Measurements from ENCODE around the gene EEIG2.
"Not testable (repeated sequence)": the region's sequence is repeated elsewhere in the genome, so short reads cannot be mapped to it uniquely, and the experiment has no call there.

EEIG2 gene

GRCh38 chr1:108541861-108542260 lies 18.0 kb upstream of the EEIG2 start:
- POLR2A ChIA-PET, result no interaction called here
- CTCF ChIA-PET, result interaction anchor here (1.2 kb wide), 1 partner anchor 18 kb away, joined by 9 read pairs; the partner anchor contains the start of gene EEIG2
- TF ChIP-seq CTCF (IDR thresholded peaks at IDR 0.05; ENCODE audit: insufficient read depth, low read length, missing control alignments), result no peak

GRCh38 chr1:108547493-108547892 lies 12.4 kb upstream of the EEIG2 start:
- POLR2A ChIA-PET; DNase-seq (ENCODE audit: low read depth, low spot score); CTCF ChIA-PET; H3K4me3 ChIP-seq (ENCODE audit: low read depth, low read length): not testable (repeated sequence)

More at GRCh38 chr1:108541861-108542260, 18.0 kb upstream of the EEIG2 start:
- DNase-seq (ENCODE audit: low read depth, low spot score), result no peak
- no peak overlapping the region for H3K4me3 ChIP-seq (ENCODE audit: low read depth, low read length)

- CTCF ChIA-PET, result interaction anchor here (1.3 to 3.4 kb wide), 2 partner anchors 8 to 93 kb away, joined by 3 to 30 read pairs; partner anchors contain the start of gene EEIG2
- POLR2A ChIA-PET, result no interaction called here
- H3K4me3 ChIP-seq (ENCODE audit: low read depth, low read length), result no peak overlapping the region
- no peak for DNase-seq (ENCODE audit: low read depth, low spot score)
- no peak for TF ChIP-seq CTCF (IDR thresholded peaks at IDR 0.05; ENCODE audit: insufficient read depth, low read length, missing control alignments)
These were observed 8.6 kb upstream of the EEIG2 start for GRCh38 chr1:108551137-108551862.

GRCh38 chr1:108553905-108554304 lies 6.0 kb upstream of the EEIG2 start:
- no peak overlapping the region for H3K4me3 ChIP-seq (ENCODE audit: low read depth, low read length)
- no peak for TF ChIP-seq CTCF (IDR thresholded peaks at IDR 0.05; ENCODE audit: insufficient read depth, low read length, missing control alignments)
- DNase-seq (ENCODE audit: low read depth, low spot score), result no peak
- ChIA-PET CTCF (no interaction called here), POLR2A (no interaction called here)

- ChIA-PET POLR2A (no interaction called here), CTCF (no interaction called here)
- DNase-seq (ENCODE audit: low read depth, low spot score), result no peak
- no peak for TF ChIP-seq CTCF (IDR thresholded peaks at IDR 0.05; ENCODE audit: insufficient read depth, low read length, missing control alignments)
- H3K4me3 ChIP-seq (ENCODE audit: low read depth, low read length), result no peak overlapping the region
These were observed 5.0 kb upstream of the EEIG2 start for GRCh38 chr1:108554682-108555427.

- no peak for DNase-seq (ENCODE audit: low read depth, low spot score)
- no peak overlapping the region for H3K4me3 ChIP-seq (ENCODE audit: low read depth, low read length)
- ChIA-PET CTCF (no interaction called here), POLR2A (no interaction called here)
- TF ChIP-seq CTCF (IDR thresholded peaks at IDR 0.05; ENCODE audit: insufficient read depth, low read length, missing control alignments), result no peak
These were observed 3.8 kb upstream of the EEIG2 start for GRCh38 chr1:108556066-108556465.
